Stimulated activated CD4-positive, alpha-beta T cell treated with anti-CD3 and anti-CD28 coated beads, Interleukin-15, amount 100 ng/mL, for 1 hour (primary cell): Measurements from ENCODE around the gene PAPSS1.
"Not testable (repeated sequence)": the region's sequence is repeated elsewhere in the genome, so short reads cannot be mapped to it uniquely, and the experiment has no call there.

Experiments
- DNase-seq, 2 donors: peaks; one replicate each; pipeline ENCODE4 v3.0.0-alpha.2; 2020; ENCODE audit warnings: low read depth in 1 of 2, low spot score in 1 of 2

PAPSS1 gene

DNA sequence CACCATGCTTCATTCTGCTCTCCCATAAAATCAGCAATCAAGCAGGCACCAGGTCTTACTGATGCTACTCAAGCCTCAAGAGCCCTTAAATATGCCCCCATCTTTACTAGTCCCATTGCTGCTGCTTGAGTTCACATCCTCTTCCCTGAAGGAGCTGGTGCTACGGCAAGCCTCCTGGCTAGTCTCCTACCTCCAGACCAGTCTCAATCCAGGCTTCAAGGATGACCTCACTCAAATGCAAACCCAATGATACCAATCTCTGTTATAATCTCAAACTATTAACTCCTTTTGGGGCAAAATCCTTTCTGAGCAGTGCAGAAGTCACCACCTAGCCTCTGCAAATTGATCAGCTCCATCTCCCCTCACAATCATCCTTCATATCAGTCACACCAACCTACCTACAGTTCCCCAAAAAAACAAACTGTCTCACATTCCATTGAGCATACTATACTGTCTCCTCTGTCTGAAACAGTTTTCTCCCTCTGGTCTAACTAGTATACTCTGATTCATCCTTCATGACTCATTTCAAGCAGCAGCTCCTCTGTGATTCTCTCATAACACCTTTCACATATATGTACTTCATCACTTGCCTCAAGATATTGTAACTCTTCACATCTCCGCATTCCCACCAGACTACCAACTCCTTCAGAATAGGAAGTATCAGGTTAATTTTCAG lies 30.0 kb downstream of the PAPSS1 start:
- DNase-seq = no peak

- DNase-seq = no peak
Measured at GRCh38 chr4:107688421-107688820, 31.6 kb downstream of the PAPSS1 start.

- DNase-seq = no peak
Measured at GRCh38 chr4:107685740-107686139, 34.3 kb downstream of the PAPSS1 start.

GRCh38 chr4:107683873-107684272 lies 36.2 kb downstream of the PAPSS1 start:
- no peak for DNase-seq

DNA sequence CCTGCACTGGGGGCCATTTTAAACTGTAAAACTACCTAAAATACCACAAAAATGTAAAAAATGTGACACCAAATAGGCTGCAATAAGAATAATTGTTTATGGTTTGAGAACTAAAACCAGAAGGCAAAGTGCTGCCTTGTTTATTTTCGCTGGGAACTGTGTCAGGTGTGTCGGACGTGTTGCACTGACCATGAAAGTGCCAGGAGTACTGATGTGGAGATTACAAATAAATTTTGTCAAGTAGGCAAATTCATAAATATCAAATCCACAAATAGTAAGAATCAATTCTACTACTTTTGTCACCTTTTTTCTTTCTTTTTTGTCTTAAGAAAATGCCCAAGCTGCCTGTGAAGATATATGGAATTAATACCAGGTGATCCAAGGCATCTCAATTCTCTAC lies 37.7 kb downstream of the PAPSS1 start:
- DNase-seq = no peak

DNA sequence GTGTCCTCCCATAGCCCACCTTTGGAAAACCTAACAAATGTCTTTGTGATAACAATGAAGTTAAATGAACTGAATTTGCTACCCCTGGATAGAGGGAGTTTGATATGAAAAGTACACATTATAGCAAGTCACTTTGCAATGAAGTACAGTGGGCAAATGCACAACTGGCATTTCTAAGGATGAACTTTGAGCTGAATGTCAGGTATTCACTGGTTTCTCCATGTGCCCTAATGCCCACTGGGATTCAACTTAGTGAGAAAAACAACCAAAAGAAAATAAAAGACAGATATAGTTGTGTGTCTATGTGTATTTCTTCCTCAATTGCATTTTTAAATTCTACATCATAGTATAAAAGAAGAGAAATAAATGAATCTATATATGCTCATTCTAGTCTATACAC lies 51.0 kb downstream of the PAPSS1 start:
- no peak for DNase-seq

DNA sequence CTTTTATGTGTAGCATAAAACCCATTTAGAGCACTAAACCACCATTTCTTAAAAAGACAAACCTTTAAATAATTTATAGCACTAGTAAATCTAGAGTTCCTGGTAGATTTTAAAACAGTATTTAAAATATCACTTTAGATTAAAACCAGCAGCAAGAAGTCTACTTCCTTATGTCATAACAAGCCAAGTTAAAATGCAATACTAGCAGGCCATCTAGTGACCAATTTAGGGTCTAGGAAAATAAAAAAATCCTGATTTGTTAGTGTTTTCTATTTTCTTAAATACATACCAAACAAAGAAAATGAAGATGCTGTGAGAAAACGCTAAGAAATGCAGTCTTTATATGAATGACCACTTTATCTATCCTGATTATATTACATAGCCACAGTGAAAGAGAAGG lies 53.9 kb downstream of the PAPSS1 start:
- DNase-seq = no peak

- no peak for DNase-seq
Measured at GRCh38 chr4:107665001-107665400, 55.0 kb downstream of the PAPSS1 start.

GRCh38 chr4:107658400-107659336 lies 61.4 kb downstream of the PAPSS1 start:
- no peak for DNase-seq

DNA sequence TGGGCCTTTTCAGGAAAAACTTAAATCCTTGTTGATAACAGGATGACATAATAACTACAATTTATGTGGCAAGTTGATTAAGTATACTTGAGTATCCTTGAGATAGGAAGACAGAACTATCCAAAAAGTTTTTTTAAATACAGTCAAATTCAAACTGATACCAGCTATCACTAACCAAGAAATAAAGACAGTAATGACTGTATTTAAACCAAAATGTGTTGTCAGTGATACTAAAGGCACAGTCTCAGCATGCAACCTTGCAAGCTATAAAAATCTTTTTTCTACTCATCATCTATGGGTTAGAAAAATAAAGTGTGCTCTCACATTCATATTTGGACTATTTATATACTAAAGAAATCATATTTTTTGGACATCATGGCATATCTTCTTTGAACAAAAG lies 64.7 kb downstream of the PAPSS1 start:
- DNase-seq = no peak

- DNase-seq = no peak
Measured at GRCh38 chr4:107654694-107655093, 65.3 kb downstream of the PAPSS1 start.

GRCh38 chr4:107651408-107651807 lies 68.6 kb downstream of the PAPSS1 start:
- DNase-seq = not testable (repeated sequence)

GRCh38 chr4:107650251-107650650 lies 69.8 kb downstream of the PAPSS1 start:
- DNase-seq = no peak

DNA sequence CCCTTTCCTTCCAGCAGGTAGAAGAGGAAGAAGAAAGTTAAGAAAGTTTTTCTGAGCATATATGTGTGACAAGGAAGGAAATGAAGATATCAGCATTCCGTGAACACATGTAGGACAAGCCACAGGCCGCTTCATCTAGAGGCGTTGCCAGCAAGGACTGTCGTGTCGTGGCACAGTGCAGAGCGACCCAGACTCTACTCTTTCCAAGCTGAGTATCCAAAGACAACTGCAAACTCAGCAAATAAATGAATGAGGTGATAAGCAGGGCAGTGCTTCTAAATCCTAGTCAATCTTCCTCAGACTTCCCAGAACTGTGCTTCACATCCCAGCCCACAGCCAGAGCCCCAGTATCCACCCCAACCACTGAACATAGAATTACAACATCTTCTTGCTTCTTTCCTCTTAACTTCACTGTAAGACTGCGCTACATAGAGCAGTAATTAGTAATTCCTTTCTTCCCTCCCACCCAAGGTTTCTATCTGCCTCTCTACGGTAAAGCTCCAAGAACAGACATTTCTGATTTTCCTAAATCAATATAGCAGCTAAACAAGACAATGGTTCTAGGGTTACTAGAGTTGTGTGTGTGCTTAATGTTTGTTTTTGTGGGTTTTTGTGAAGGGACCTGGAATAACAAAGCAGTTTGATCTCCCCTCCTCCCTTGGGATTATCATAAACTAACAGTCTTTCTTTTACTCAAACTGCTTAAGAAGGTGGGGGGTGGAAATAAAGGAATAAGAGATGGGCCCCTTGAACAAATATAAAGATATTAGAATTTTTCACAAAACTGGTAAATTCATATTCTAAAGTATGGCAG lies 71.6 kb downstream of the PAPSS1 start:
- no peak for DNase-seq

- no peak for DNase-seq
Measured at GRCh38 chr4:107647591-107647990, 72.4 kb downstream of the PAPSS1 start.

DNA sequence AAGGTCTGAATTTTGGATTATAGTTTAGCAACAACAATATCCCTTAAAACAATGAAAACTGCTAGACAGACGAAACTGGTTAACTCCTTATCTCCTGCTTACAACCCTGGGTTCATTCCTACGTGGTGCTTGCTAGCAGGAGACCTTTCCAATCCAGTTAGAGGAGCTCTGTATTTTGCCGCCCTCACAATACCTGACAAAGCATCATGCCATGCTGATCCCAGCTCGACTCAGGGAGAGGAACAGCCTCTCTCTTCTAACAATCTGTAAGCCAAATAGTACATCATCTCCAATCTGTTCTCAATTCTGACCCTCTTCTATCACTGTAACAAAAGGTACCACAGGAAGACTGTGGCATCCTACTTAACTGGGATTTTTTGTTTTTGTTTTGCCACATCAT lies 74.4 kb downstream of the PAPSS1 start:
- no peak for DNase-seq

- DNase-seq = no peak
Measured at GRCh38 chr4:107643021-107643420, 77.0 kb downstream of the PAPSS1 start.

- no peak for DNase-seq
Measured at GRCh38 chr4:107640878-107641277, 79.2 kb downstream of the PAPSS1 start.

DNA sequence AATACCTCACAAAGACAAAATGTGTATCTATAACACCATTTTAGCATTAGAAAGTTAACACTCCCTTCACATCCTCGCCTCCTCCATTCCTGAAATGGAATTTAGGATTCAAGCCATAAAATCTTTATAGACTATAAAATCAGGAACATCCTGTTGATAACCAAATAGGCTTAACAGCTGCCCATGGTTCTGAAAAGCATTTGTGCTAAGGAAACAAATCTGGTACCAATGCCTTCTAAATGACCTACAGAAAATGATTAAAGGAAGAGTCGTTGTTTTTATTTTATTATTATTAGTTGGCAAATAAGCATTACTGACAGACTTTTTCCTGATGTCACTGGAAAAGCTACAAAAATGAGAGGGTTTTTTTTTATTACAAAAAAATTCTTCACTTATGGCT lies 79.8 kb downstream of the PAPSS1 start:
- DNase-seq = no peak

DNA sequence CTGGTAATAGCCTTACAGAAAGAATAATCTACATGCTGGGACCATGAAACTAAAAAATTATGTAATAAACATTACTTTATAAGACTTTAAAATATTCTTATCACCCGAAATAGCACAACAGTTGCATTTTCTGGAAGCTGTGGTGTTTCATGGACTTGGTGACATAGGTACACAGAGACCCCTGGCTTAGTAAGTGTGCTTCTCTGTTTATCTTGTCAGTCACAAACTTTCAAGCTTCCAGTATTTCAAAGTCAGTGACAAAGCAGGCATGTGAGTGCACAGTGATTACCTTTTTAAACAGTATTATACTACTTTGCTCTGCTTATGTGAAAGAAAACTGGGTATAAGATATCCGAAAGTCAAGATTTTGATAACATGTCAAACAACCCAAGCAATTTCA lies 84.3 kb downstream of the PAPSS1 start:
- DNase-seq = no peak

DNA sequence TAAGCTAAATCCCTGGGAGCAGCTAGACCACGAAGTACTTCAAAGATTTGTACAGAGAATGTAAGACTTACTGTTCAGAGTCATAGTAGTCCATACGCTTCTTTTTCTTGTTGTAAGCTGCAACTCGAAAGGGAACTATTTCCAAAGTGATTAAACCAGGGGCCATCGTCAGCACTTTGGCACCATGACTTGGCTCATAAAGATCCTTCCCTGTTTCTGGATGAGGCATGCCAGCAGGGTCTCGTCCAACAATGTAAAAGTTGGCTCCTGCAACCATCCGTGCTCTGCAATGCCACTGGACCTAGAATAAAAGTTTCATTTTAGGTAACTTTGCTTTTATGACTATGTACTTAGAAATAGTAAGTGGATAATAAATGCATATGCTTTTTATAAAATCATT lies 88.5 kb downstream of the PAPSS1 start:
- DNase-seq = no peak
